PC-3 (cell line): ENCODE data around the gene SERPINE1. TPM values are rescaled to one million over a fixed set of nuclear protein-coding genes. Genes with fewer than 3 reads are reported as not detected.

Source experiments
- ATAC-seq: fragments of 200-7000 bp; cut with Tn5 transposase; 2 replicates; pipeline ENCODE4 v1.9.1; 2020; ENCODE audit warnings: mild to moderate bottlenecking, moderate library complexity
- BruUV-seq: library from RNA; stranded (reverse); fragments of 400-500 nt; replicated peaks from 2 replicates; lab custom pipeline; 2021; lab: Mats Ljungman, UMichigan
- CTCF ChIA-PET: fragments of 300-600 bp; sonication (Branson Sonifier 250); formaldehyde crosslinking; loops from one replicate; lab custom pipeline; 2022; ENCODE audit warnings: antibody characterized with exemption; lab: Charles Lee
- POLR2A ChIA-PET: fragments of 300-600 bp; sonication (Branson Sonifier 250); formaldehyde crosslinking; loops from one replicate; lab custom pipeline; 2022; ENCODE audit warnings: antibody characterized with exemption; ENCODE audit not compliant: unreplicated experiment; lab: Charles Lee
- DNase-seq: peaks from one replicate; pipeline ENCODE4 v3.0.0-alpha.2; 2015
- H2AFZ ChIP-seq: fragments of 300-600 bp; sonication (generic); 2 replicates; pipeline ENCODE4 v1.6.0; 2016; ENCODE audit warnings: antibody characterized with exemption, low read length
- H3F3A ChIP-seq: fragments of 300-600 bp; sonication (generic); one replicate; pipeline ENCODE4 v1.6.0; 2017; ENCODE audit warnings: antibody characterized with exemption, low read length, control low read depth, mild to moderate bottlenecking; ENCODE audit not compliant: unreplicated experiment
- H3K27ac ChIP-seq: fragments of 300-600 bp; sonication (generic); 2 replicates; pipeline ENCODE4 v1.5.1; 2016; ENCODE audit warnings: mild to moderate bottlenecking, low read length
- H3K27me3 ChIP-seq: fragments of 300-600 bp; sonication (generic); 2 replicates; pipeline ENCODE4 v1.6.1; 2016; ENCODE audit warnings: low read length, mixed read lengths
- H3K36me3 ChIP-seq: fragments of 300-600 bp; sonication (generic); 2 replicates; pipeline ENCODE4 v1.6.1; 2016; ENCODE audit warnings: low read depth, mixed run types, low read length, mixed read lengths
- H3K4me1 ChIP-seq: fragments of 300-600 bp; sonication (generic); 2 replicates; pipeline ENCODE4 v1.5.1; 2016; ENCODE audit warnings: low read length; ENCODE audit not compliant: insufficient read depth
- H3K4me2 ChIP-seq: fragments of 300-600 bp; sonication (generic); 2 replicates; pipeline ENCODE4 v1.6.0; 2016; ENCODE audit warnings: low read length
- H3K4me3 ChIP-seq: fragments of 300-600 bp; sonication (generic); 2 replicates; pipeline ENCODE4 v1.5.1; 2016; ENCODE audit warnings: mild to moderate bottlenecking, low read length, mixed read lengths
- H3K79me2 ChIP-seq: fragments of 300-600 bp; sonication (generic); 2 replicates; pipeline ENCODE4 v1.6.1; 2017; ENCODE audit warnings: low read length, mixed read lengths
- H3K9ac ChIP-seq: fragments of 300-600 bp; sonication (generic); 2 replicates; pipeline ENCODE4 v1.6.0; 2016; ENCODE audit warnings: mild to moderate bottlenecking, low read length
- H3K9me2 ChIP-seq: fragments of 300-600 bp; sonication (generic); replicated peaks from 2 replicates; pipeline ENCODE4 v1.6.1; 2016; ENCODE audit warnings: mixed run types, low read length, mixed read lengths
- H3K9me3 ChIP-seq: fragments of 300-600 bp; sonication (generic); 2 replicates; pipeline ENCODE4 v1.6.1; 2016; ENCODE audit warnings: low read length, mixed read lengths
- H4K20me1 ChIP-seq: fragments of 300-600 bp; sonication (generic); 2 replicates; pipeline ENCODE4 v1.6.1; 2016; ENCODE audit warnings: low read length, mixed read lengths
- CTCF ChIP-seq: fragments of 300-600 bp; sonication (generic); conservative IDR thresholded peaks from 2 replicates; pipeline ENCODE4 v1.5.1; 2017; ENCODE audit warnings: antibody characterized with exemption, low read depth, mild to moderate bottlenecking, low read length
- EZH2 ChIP-seq: fragments of 300-600 bp; sonication (generic); IDR thresholded peaks from one replicate; pipeline ENCODE4 v1.6.1; 2017; ENCODE audit warnings: antibody characterized with exemption, mild to moderate bottlenecking, low read length; ENCODE audit not compliant: unreplicated experiment
- EZH2phosphoT487 ChIP-seq: fragments of 300-600 bp; sonication (generic); IDR thresholded peaks from 2 replicates; pipeline ENCODE4 v1.6.1; 2018; ENCODE audit warnings: mild to moderate bottlenecking, antibody characterized with exemption, low read length, borderline replicate concordance
- intact Hi-C: fragments of 100-400 bp; cut with micrococcal nuclease; formaldehyde crosslinking; loops from 2 replicates; pipeline ENCODE4 v1.9.0; 2023
- microRNA-seq: library from miRNA; unstranded; fragments of <30 nt; microRNA quantifications from one replicate; pipeline ENCODE4 v1.1.0, GENCODE V29; 2020; ENCODE audit not compliant: unreplicated experiment
- total RNA-seq: library from RNA; depleted of rRNA; stranded (reverse); fragments of >200 nt; gene quantifications from 2 replicates; pipeline ENCODE4 v1.2.3, GENCODE V29; 2014; rRNA removed

SERPINE1 gene
- total RNA-seq, 1 experiment from 2014 or later: 46.1 TPM

- Histone ChIP-seq H3K9me2 (no peaks in the 10 kb centered on the region), H3K36me3 (no peaks in the 10 kb centered on the region), H3F3A (no peaks in the 10 kb centered on the region), H3K9ac (no peak overlapping the region), H3K27me3 (no peaks in the 10 kb centered on the region), H3K27ac (no peak overlapping the region), H4K20me1 (no peaks in the 10 kb centered on the region), H3K4me3 (no peak overlapping the region), H2AFZ (no peak overlapping the region), H3K4me2 (no peak overlapping the region), H3K4me1 (no peaks in the 10 kb centered on the region; the same call in 1 of the 2 replicates), H3K9me3 (no peaks in the 10 kb centered on the region), H3K79me2 (no peaks in the 10 kb centered on the region)
- DNase-seq (no peak), ATAC-seq (no peak)
- ChIA-PET POLR2A (no interaction called here), CTCF (interaction anchor here (0.6 to 1.6 kb wide), 2 partner anchors 16 to 104 kb away, joined by 4 read pairs; no protein-coding TSS in a partner anchor)
- TF ChIP-seq EZH2 (no peak), CTCF (no peak), EZH2phosphoT487 (no peak)
- intact Hi-C loops: no loop called here
- no TSS peak for BruUV-seq
Observed at GRCh38 chr7:101186194-101186593, 59.3 kb downstream of the SERPINE1 start.

GRCh38 chr7:101186844-101187428, 60.0 kb downstream of the SERPINE1 start:
- Histone ChIP-seq H2AFZ (no peak overlapping the region), H3K4me3 (no peak overlapping the region), H3F3A (no peaks in the 10 kb centered on the region), H3K4me2 (no peak overlapping the region), H3K36me3 (no peaks in the 10 kb centered on the region), H4K20me1 (no peaks in the 10 kb centered on the region), H3K9me3 (no peaks in the 10 kb centered on the region), H3K27ac (no peak overlapping the region), H3K27me3 (no peaks in the 10 kb centered on the region), H3K9me2 (no peaks in the 10 kb centered on the region), H3K9ac (no peak overlapping the region), H3K79me2 (no peaks in the 10 kb centered on the region), H3K4me1 (no peaks in the 10 kb centered on the region; the same call in 1 of the 2 replicates)
- POLR2A ChIA-PET: no interaction called here
- CTCF ChIA-PET: interaction anchor here (0.6 kb wide), 1 partner anchor 17 kb away, joined by 4 read pairs; no protein-coding TSS in a partner anchor
- intact Hi-C loops: no loop called here
- DNase-seq (no peak), ATAC-seq (no peak)
- BruUV-seq: no TSS peak
- no peak for TF ChIP-seq EZH2phosphoT487

Small RNA genes lying within 50 kb of the gene (microRNA-seq; reads per million reads assigned to microRNA genes)
- not detected for gene MIR4653

Other genes with a start within 250 kb of the SERPINE1 start
- gene UFSP1, start 237.4 kb upstream of the SERPINE1 start, total RNA-seq: 10.5 and 14.6 TPM in 2 replicates
- 0.40 and 1.3 TPM in 2 replicates for gene ACHE, start 231.2 kb upstream of the SERPINE1 start, total RNA-seq
- 0.11 and 0.46 TPM in 2 replicates for gene MUC3A, start 177.6 kb upstream of the SERPINE1 start, total RNA-seq
- 0.18 and 0.69 TPM in 2 replicates for gene MUC12, start 157.5 kb upstream of the SERPINE1 start, total RNA-seq
- not detected in 2 replicates for gene MUC17, start 107.0 kb upstream of the SERPINE1 start, total RNA-seq
- 10.6 and 14.8 TPM in 2 replicates for gene TRIM56, start 41.6 kb upstream of the SERPINE1 start, total RNA-seq
- gene AP1S1, start 27.4 kb downstream of the SERPINE1 start, total RNA-seq: 148 and 190 TPM in 2 replicates
- 1.6 and 2.5 TPM in 2 replicates for gene VGF, start 38.5 kb downstream of the SERPINE1 start, total RNA-seq
- 0.26 TPM in 1 of 2 replicates, not detected in the other for gene NAT16, start 53.2 kb downstream of the SERPINE1 start, total RNA-seq
- not detected in 2 replicates for gene MOGAT3, start 73.9 kb downstream of the SERPINE1 start, total RNA-seq
- gene PLOD3, start 90.5 kb downstream of the SERPINE1 start, total RNA-seq: 60.8 and 66.6 TPM in 2 replicates
- 161 and 188 TPM in 2 replicates for gene ZNHIT1, start 91.1 kb downstream of the SERPINE1 start, total RNA-seq
- 6.7 and 9.9 TPM in 2 replicates for gene CLDN15, start 110.7 kb downstream of the SERPINE1 start, total RNA-seq
- gene FIS1, start 118.0 kb downstream of the SERPINE1 start, total RNA-seq: 146 and 199 TPM in 2 replicates
- 27.1 and 32.8 TPM in 2 replicates for gene IFT22, start 194.7 kb downstream of the SERPINE1 start, total RNA-seq
- gene COL26A1, start 235.8 kb downstream of the SERPINE1 start, total RNA-seq: not detected in 2 replicates